Nephron progenitor cell (in vitro differentiated cells): ENCODE results near the gene PMP22.

ENCODE experiments used
- DNase-seq: peaks from one replicate; pipeline ENCODE4 v3.0.0; 2021
- H3K27ac Mint-ChIP-seq: 2 replicates; pipeline ENCODE4 v1.8.0; 2021; ENCODE audit warnings: mild to moderate bottlenecking, moderate library complexity, mixed read lengths
- H3K27me3 Mint-ChIP-seq: 2 replicates; pipeline ENCODE4 v1.8.0; 2021; ENCODE audit warnings: mild to moderate bottlenecking, low read depth, mixed read lengths; ENCODE audit not compliant: poor library complexity
- H3K36me3 Mint-ChIP-seq: 2 replicates; pipeline ENCODE4 v1.8.0; 2021; ENCODE audit warnings: low read depth, mixed read lengths
- H3K4me1 Mint-ChIP-seq: 2 replicates; pipeline ENCODE4 v1.8.0; 2021; ENCODE audit warnings: mixed read lengths
- H3K4me3 Mint-ChIP-seq: 2 replicates; pipeline ENCODE4 v1.8.0; 2021; ENCODE audit warnings: mild to moderate bottlenecking, moderate library complexity, mixed read lengths
- H3K9me3 Mint-ChIP-seq: 2 replicates; pipeline ENCODE4 v1.8.0; 2021; ENCODE audit warnings: mild to moderate bottlenecking, moderate library complexity, mixed read lengths
- TF ChIP-seq, protein P1 (sequence below): fragments of 200-600 bp; sonication (generic); IDR thresholded peaks from 2 replicates; pipeline ENCODE4 v1.5.0; 2021; ENCODE audit warnings: antibody characterized with exemption

PMP22 gene

DNA sequence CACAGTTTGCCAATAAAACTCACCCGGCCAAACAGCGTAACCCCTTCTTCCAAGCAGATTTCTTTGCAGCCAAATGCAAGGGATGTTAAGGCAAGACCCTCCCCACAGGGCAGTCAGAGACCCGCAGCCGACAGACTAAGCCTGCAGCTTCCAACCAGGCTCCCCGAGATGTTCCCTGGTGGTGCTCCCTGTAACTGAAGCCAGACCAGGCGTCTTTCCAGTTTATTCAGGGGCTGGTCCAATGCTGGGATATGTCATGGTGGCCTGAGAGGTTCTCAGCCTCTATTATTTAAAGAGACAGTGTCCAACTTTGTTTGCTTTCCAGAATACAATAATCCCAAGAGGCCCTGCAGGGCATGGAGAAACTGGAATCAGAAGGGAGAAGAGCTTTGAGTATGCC lies at the start of gene PMP22:
TSS of gene PMP22 (minus strand) at position 196 of the 400 bp plus-strand sequence. CDS start 4,599 bp downstream, outside the sequence.
- TF ChIP-seq, protein P1, sequence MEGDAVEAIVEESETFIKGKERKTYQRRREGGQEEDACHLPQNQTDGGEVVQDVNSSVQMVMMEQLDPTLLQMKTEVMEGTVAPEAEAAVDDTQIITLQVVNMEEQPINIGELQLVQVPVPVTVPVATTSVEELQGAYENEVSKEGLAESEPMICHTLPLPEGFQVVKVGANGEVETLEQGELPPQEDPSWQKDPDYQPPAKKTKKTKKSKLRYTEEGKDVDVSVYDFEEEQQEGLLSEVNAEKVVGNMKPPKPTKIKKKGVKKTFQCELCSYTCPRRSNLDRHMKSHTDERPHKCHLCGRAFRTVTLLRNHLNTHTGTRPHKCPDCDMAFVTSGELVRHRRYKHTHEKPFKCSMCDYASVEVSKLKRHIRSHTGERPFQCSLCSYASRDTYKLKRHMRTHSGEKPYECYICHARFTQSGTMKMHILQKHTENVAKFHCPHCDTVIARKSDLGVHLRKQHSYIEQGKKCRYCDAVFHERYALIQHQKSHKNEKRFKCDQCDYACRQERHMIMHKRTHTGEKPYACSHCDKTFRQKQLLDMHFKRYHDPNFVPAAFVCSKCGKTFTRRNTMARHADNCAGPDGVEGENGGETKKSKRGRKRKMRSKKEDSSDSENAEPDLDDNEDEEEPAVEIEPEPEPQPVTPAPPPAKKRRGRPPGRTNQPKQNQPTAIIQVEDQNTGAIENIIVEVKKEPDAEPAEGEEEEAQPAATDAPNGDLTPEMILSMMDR, result no peak
- H3K27me3 Mint-ChIP-seq, result peaks cover 95% of the 10 kb centered on the region
- DNase-seq, result no peak
- no peaks in the 10 kb centered on the region for H3K36me3 Mint-ChIP-seq
- no peak within 1 kb of the TSS for H3K27ac Mint-ChIP-seq
- no peak within 1 kb of the TSS for H3K4me3 Mint-ChIP-seq
- H3K4me1 Mint-ChIP-seq, result peaks cover 25% of the 10 kb centered on the region
- no peaks in the 10 kb centered on the region for H3K9me3 Mint-ChIP-seq

DNA sequence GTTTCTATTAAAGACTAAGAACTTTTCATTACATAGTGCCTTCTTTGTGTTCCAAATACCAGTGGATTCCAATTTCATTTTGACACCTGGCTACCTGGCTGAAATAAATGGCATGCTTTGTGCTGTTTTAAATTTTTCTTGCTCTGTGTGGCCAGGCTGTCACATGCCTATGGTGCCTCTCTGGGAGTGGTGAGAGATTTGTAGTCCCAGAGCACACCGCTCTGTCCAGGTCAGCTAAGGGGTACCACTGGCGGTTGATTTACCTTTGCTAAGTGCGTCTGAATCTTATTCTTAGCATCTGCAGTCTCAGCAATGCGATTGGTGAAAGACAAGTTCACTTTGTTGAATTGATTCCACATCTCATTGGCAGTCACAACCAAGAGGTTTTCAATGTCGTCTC lies 46.9 kb upstream of the PMP22 start:
- Mint-ChIP-seq H3K27me3 (peaks cover 32% of the 10 kb centered on the region), H3K4me3 (no peak overlapping the region), H3K4me1 (no peaks in the 10 kb centered on the region), H3K27ac (no peak overlapping the region), H3K36me3 (no peaks in the 10 kb centered on the region), H3K9me3 (no peaks in the 10 kb centered on the region)
- no peak for DNase-seq
- TF ChIP-seq, protein P1, result no peak

DNA sequence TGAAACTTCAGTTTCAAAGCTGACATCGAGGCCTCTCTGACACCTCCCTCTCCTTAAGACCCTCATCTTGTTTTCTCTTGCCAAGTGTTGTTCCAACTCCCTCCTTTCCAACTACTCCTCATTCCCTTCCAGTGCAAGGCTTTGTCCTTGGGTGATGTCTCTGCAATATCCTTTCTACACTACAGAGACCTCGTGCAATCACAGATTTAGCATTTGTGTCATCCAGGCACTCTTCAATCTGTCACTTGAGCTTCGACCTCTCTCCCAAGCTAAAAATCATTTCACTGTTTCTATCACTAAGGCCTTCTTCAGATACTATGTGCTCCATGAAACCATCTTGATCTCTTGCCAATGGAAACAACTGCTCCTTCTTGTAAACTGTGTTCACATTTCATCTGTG lies 44.7 kb upstream of the PMP22 start:
- Mint-ChIP-seq H3K36me3 (no peaks in the 10 kb centered on the region), H3K27ac (no peak overlapping the region), H3K27me3 (peaks cover 18% of the 10 kb centered on the region), H3K4me3 (no peak overlapping the region), H3K9me3 (no peaks in the 10 kb centered on the region), H3K4me1 (no peaks in the 10 kb centered on the region)
- DNase-seq, result no peak
- TF ChIP-seq, protein P1, result no peak

DNA sequence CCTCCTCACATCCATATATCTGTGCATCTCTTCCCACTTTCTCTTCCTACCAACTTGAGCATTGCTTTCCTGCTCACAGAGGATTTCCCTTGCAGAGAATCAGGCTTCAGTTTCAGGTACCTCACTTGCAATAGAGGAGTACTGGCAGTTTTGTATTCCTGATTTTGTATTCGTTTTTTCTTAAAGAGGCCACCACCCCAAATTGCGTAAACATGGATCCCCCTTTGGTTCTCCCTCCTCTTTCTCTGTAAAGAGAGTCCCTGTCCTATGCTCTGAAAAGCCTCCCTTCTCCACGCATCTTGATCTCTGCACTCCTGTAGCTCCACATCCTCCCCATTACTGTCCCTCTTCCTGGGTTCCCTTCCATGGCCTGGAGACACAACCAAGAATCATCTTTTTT lies 44.1 kb upstream of the PMP22 start:
- H3K4me3 Mint-ChIP-seq, result no peak overlapping the region
- DNase-seq, result no peak

DNA sequence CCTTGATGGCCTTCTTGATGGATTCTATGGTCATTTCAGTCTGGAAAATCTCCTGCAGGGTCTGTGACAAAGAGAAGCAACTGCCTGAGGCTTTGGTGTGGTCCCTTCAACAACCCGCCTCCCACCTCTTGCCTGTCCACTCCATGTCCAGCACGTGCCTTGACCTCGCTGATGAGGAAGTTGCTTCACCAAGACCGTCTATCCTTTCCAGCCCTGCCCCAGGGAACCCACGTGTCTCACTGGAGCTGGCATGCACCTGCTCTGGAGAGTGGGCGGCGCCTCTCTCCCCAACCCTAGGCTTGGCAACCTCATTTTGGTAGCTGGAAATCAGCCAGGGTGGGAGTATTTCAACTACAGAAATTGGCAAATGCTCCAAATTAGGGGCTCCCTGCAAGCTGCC lies 43.6 kb upstream of the PMP22 start:
- H3K9me3 Mint-ChIP-seq, result no peaks in the 10 kb centered on the region
- H3K27ac Mint-ChIP-seq, result no peak overlapping the region
- DNase-seq, result no peak
- no peaks in the 10 kb centered on the region for H3K36me3 Mint-ChIP-seq
- H3K4me3 Mint-ChIP-seq, result no peak overlapping the region
- peaks cover 11% of the 10 kb centered on the region for H3K27me3 Mint-ChIP-seq
- no peaks in the 10 kb centered on the region for H3K4me1 Mint-ChIP-seq
- TF ChIP-seq, protein P1, result no peak

More for the DNA sequence above, 44.1 kb upstream of the PMP22 start:
- no peaks in the 10 kb centered on the region for H3K36me3 Mint-ChIP-seq
- H3K27me3 Mint-ChIP-seq, result peaks cover 13% of the 10 kb centered on the region
- H3K27ac Mint-ChIP-seq, result no peak overlapping the region
- no peaks in the 10 kb centered on the region for H3K4me1 Mint-ChIP-seq
- H3K9me3 Mint-ChIP-seq, result no peaks in the 10 kb centered on the region
- TF ChIP-seq, protein P1, result no peak

DNA sequence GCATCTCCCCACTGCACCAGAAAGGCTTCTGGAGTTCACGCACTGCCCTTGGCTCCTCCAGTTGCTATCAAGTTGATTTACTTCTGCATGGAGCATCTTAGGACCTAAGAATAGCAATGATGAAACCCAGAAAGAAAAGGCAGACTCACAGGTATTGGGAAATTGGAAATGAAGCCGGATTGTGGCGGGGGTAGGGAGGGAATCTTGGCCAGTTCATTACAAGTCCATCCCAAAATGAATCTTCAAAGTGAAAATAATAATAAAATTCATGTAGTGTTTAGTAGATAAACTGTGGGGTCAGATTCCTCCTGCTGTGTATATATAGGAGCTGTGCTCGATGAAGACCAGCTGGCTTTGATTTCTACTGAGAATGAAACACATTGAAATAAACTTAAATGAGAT lies 42.6 kb upstream of the PMP22 start:
- no peak overlapping the region for H3K27ac Mint-ChIP-seq
- no peaks in the 10 kb centered on the region for H3K9me3 Mint-ChIP-seq
- peaks cover 9% of the 10 kb centered on the region for H3K27me3 Mint-ChIP-seq
- TF ChIP-seq, protein P1, result no peak
- no peak overlapping the region for H3K4me3 Mint-ChIP-seq
- no peak for DNase-seq
- no peaks in the 10 kb centered on the region for H3K36me3 Mint-ChIP-seq
- H3K4me1 Mint-ChIP-seq, result no peaks in the 10 kb centered on the region
